ENCODE results near the gene TEAD3.
A peak's percentile ranks its signal among the peaks of the same experiment; 100 is the strongest.

The TEAD3 gene

DNA sequence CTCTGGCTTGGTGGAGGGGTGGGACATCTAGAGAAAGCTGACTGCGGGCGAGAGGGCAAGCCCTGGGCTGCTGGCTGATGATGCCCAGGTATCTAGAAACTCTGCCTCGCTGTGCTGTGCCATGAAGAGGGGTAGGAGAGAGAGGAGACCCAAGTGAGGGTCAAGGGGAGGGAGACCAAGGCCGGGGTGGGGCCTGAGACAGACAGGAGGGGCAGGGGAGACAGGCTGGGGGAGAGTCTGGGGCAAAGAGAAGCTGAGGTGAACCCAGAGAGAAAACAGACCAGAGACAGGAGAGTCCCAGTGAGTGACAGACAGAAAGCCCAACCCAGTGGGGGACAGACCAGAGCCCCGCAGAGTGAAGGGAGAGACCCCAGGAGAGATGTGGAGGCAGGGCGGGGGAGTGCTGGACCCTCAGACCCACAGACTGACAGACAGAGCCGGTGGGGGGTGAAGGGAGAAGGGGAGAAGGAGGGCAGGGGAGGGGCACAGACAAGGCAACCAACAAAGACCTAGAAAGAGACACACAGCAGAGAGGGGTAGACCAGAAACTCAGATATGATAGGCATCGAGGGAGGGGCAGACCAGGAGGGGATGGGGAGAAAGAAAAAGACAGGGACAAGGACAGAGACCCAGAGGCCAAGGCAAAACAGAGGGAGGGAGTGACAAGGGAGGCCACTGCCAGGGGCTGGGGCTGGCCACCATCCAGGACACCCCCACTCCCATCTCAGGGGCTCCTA, 5.9 kb downstream of the TEAD3 start:
- DNase-seq = no peak

DNA sequence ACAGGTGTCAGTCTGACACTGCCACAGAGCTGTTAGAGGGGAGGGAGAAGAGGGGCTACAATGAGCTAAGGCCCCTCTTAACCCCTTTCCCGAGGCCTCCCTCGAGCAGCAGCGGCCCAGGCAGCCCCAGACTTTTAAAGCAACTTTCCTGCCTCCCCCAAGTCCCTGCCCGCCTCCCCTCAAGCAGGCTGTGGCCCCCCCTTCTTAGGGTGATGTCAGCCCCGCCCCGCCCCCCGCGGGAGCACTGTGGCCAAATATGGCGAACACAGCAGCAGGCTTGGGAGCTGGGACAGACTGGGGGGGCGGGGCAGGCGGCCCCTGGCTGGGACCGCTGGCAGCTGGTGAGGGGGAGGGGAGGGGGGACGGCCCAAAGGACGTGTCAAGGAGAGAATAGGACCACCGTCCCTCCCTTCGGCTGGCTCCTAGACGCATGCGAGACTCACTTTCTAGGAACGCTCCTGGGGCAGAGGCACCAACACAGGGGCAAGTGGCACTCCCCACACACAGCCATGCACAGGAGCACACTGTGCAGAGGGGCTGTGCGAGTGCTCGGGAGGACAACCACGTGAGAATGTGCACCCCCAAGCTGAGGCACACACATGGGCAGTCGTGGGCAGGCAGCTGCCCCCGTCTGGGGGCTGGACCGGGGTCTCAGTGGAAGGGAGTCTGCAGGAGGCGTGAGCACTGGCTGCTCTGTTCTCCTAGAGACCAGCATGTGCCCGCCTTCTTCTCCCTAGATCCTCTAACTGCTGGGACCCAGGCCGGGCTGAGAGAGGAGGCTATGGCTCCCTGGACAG, 6.7 kb downstream of the TEAD3 start:
- peak; percentile 54 for DNase-seq

DNA sequence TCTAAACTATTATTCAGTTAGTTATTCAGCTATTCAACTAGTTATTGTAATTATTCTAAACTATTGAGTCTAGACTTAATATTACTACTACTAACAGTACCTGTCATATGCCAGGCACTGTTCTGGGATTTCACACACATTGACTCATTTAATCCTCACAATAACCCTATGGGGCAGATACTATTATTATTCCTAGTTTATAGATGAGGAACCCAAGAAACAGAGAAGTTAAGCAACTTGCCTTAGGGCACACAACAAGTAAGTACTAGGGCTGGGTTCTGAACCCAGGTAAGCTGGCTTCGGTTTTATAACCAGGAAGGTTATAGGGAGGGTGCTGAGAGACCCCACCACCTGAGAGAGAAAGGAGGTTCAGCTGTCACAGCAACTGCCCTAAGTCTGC, 7.8 kb downstream of the TEAD3 start:
- no peak for DNase-seq

DNA sequence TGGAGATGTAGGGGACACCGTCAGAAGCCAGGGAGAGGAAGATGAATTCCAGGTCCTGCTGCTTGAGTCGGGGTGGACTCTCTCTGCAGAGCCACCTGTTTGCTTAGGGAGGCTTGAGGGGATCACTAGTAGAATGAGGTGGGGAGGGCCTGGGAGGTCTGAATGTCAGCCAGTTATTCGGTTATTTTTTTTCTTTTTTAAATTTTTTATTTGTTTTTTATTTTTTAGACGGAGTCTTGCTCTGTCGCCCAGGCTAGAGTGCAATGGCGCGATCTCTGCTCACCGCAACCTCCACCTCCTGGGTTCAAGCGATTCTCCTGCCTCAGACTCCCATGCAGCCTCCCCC, 8.4 kb downstream of the TEAD3 start:
- no peak for DNase-seq

DNA sequence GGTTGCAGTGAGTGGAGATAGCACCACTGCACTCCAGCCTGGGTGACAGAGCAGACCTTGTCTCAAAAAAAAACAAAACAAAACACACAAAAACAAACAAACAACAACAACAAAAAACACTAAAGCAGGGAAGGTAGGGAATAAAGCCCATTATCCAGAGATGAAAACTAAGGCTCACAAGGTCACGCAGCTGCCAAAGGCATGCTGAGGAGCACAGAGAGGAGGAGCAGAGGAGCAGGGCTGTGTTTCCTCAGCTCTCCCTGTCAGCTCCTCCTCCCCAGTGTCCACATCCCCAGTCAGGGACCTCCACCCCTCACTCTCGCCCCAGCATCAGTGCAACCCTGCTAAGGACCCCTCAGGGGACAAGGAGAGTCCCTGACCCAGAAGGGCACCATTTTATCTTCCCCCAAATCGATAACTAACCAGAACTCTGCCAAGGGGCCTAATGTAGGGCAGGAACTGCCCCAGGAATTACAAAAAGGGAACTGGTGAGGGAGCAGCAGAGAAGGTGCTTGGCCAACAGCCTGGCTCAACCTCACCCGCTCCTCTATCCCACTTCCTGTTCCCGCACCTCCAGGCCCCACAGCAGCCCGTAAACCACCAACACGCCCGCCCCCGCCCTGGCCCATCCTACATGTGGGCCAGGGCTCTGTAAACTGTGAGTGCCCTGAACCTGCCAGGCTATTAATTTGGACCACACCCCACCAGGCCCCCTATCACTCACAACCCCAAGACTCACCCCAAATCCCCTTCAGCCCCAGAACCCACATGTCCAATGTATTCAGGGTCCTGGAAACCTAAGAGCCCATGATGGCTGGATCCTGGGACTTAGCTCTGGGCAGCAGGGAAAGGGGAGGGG, 9.0 kb downstream of the TEAD3 start:
- no peak for DNase-seq

DNA sequence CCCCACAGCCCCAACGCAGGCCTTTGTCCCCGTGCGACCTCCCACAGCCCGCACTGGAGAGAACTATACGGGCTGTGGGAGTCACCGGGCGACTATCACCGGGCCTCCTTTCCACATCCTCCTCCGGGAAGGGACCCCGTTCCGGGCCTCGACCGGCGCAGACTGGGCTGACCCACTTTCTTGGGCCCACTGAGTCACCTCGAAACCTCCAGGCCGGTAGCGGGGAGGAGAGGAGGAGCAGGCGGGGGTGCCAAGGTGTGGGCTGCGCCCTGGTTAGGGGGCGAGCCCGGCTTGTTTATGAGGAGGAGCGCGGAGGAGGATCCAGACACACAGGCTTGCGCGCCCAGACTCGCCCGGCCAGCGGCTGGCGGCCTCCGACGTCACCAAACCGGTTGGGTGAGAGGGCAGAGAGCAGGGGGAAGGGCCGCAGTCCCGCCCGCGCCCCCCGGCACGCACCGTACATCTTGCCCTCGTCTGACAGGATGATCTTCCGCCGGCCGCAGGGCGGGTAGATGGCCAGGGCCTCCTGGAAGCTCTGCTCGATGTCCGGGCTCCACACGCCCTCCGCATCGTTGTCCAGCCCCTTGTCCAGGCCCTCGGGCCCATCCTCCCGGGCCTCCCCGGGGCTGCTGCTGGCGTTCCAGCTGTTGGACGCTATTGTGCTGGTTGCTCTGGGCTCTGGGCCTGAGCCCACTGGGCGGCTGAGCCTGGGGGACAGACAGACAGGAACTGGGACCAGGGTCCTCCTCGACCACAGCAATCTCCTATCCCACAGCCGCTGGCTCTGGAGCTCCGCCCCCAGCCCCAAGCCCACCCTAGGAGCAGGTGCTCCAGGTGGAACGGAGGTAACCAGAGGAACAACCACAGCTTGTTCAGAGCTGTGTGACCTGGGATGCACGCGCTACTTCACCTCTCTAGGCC, 10.6 kb downstream of the TEAD3 start:
- no peak for DNase-seq

DNA sequence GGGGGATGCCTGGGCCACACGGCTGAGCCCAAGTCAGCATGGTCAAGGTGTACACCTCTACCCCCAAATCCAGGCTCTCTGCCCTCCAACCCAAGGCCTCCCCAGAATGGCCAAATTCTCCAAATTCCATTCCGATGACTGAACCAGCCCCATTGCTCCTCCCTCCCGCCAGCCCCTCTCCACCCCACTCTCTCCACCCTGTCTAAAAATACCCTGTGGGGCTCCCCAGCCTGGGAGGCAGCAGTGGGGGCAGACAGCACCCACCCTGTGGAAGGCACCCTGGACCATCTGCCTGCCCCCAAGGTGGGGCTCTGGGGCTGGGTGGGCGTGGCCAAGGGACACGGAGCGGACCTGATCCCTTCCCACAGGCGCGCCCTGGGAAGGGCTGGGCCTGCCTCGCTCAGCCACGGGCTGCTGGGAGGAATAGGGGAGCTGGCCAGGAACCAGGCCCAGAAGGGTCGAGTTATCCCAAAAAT, 11.4 kb downstream of the TEAD3 start:
- DNase-seq = no peak

DNA sequence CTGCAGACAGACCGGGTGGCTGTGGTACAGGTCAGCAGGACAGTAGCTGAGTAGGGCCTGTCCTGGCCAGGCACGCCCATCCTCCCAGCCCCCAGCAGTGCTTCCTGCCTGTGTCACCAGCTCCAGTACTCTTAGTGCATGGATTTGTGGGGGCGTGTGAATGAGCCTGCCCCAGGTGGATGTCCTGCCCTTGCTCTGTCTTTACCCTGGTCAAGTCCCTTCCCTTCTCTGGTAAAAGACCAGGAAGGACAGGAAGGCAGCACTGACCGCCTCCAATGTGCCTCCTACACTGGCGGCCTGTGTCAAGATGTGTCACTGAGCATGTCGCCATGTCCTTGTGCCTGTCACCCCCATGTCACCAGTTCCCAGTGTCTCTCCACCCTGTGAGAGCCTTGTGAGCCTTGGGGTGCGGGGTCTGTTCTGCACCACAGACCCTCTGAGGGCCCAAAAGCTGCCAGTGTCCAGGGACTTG, 11.9 kb downstream of the TEAD3 start:
- DNase-seq = no peak

DNA sequence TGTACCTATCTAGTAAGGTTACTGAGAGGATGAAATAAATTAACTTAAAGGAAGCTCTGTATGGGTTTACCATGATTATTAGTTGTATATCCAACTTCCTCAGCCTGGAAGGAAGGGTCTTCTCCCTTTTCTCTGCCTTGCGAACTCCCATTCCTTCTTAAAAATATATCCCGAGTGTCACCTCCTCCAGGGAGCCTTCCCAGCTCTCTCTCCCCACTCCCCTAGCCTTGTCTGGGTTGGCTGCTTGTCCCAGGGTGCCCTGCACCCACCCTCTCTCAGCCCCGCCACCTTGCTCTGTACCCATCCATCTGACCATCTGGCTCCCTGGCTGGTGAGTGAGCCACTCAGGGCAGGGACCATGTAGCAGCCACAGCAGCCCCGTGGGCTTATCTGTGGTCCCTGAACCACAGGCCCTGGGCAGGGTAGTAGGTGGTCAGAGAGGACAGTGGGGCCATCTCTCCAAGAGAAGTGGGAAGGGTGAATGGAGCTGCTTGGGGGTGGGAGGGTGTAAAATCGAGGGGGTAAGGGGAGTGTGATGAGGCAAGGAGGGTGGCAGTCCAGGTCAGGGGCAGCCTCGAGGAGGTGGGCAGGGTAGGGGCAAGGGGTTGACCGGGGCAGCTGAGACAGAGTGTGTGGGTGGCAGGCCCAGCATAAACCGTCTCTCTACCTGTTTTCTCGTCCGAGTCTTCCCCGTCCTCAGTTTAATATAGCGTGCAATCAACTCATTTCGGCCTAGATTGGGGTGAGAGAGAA, 12.8 kb downstream of the TEAD3 start:
- no peak for DNase-seq

DNA sequence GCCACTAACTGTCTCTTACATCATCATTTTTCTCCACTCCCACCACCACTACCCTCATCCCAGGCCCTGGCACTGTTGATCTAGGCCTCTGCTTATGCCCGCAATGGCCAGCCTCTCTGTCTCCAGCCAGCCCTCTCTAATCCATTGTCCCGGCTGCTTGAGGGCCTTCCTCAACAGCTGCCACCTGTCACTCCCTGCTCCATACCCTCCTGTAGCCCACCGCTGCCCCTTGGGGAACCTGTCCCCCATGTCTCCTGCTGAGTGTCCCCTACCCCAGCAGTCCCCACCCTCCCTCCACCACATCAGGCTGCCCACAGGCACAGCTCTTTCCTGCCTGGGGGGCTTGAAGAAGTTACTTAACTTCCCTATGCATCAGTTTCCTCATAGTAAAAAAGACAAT, 13.4 kb downstream of the TEAD3 start:
- DNase-seq = no peak

DNA sequence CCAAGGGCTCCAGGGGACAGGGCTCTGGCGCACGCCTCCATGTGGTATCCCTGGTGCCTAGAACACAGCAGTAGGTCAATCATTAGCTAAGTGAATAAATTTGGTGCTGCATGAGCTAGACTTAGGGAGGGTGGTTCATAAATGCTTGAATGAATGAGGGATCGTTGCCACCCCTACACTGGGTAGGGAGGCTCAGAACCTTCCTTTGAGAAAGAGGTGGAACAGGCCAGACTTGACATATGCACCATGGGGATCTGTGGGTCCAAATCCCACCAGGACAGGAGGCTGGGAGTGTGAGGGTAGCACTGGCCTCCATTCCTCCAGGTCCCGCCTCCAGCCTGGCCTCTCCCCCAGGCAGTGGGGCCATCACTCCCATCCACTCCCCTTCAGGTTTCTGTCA, 13.8 kb downstream of the TEAD3 start:
- no peak for DNase-seq

DNA sequence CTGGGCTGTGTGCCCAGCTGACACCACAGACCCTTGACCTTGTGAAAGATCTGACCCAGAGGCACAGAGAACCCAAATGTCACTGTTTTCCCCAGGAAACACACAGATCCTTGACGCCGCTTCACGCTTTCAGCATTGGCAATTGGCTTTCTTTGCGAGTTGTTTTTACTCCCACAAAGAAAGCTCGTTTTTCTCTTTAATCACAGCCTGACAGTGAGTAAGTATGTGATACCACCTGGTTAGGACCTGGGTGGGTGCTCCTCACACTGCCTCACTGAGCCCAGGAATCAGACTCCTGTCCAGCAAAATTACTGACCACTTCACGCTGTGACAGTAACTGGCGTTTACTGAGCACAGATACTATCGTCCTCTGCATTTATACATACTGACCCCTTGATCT, 15.7 kb downstream of the TEAD3 start:
- no peak for DNase-seq

DNA sequence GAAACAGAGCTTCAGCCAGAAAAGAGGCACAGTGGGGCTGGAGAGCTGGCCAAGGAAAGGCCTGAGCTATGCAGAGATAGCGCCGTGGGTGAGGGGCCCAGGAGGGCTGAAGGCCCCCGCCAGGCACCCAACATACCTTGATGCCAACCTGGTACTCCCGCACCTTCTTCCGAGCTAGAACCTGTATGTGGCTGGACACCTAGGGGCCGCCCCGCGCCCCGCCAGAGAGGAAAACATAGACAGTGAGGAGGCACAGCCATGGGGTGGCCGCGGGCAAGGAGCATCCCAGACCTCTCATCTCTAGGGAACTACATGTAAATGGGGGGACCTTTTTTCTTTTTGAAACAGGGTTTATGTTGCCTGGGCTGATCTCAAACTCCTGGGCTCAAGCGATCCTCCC, 16.7 kb downstream of the TEAD3 start:
- no peak for DNase-seq

DNA sequence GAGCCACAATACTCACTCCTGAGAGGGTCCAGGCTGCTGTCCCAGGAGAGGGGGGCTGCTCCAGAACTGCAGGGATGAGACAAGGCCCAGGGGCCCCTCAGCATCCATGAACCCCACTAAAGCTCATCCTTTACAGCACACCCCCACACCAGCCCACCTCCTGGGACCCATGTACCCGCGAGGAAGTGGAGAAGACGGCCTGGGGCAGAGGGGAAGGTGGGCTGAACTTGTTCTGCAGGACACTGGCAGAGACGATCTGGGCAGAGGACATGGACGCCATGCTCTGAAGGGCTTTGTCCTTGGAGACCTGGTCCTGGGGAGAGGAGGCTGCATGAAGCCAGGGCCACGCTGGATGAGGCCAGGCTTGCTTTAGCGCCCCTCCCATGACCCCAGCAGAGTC, 18.6 kb downstream of the TEAD3 start:
- no peak for DNase-seq

DNA sequence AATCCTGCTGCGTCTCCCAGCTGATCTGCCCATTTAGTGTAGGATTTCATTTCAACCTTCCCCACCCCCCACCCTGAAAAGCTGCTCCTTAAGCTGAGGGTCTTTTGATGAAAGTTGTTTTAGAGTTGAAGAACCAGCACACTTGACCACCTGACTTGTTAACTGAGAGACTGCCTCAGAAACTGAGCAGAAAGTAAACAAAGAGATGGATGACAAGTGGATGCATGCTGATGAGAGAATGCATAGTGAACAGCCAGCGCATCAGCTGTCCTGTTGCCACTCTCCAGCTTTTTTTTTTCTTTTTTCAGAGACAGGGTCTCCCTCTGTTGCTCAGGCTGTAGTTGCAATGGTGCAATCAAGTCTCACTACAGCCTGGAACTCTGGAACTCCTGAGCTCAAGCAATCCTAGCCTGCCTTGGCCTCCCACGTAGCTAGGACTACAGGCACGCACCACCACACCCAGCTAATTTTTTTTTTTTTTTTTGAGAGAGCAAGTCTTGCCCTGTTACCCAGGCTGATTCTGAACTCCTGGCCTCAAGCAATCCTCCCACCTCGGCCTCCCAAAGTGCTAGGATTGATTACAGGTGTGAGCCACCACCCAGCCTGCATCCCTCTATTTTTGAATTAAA, 19.2 kb downstream of the TEAD3 start:
- no peak for DNase-seq

DNA sequence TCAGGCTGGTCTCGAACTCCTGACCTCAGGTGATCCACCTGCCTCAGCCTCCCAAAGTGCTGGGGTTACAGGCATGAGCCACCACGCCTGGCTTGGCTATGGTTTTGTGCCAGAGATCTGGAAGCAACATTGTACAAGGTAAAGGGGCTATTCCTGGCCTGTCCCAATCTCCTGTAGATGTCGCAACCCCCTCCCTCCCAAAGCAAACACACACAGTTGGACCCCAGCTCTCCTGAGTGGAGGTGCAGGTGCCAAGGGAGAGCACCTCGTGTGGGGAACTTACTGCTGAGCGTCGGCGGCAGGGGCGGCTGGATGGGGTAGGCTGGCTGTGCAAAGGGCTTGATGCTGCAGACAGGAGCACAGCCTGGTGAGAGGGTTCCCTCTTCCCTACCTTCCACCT, 19.9 kb downstream of the TEAD3 start:
- DNase-seq = no peak

DNA sequence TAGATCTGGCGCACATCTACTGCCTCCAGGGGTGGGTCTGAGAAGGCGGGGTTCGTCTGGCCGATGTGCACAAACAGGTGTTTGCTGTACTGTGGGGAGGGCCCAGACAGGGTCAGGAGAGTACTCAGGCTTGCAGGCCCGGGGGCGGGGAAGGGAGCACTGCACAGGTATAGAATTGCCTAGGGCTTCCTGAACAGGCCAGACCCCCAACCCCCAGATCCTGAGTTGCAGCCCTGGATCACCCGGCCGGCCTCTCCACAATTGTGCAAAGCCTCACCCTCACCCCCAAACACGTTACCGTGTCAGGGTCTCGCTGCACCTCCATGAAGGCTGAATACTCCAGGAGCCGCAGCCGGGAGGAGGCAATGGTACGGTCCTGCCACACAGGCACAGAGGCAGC, 20.9 kb downstream of the TEAD3 start:
- no peak for DNase-seq

DNA sequence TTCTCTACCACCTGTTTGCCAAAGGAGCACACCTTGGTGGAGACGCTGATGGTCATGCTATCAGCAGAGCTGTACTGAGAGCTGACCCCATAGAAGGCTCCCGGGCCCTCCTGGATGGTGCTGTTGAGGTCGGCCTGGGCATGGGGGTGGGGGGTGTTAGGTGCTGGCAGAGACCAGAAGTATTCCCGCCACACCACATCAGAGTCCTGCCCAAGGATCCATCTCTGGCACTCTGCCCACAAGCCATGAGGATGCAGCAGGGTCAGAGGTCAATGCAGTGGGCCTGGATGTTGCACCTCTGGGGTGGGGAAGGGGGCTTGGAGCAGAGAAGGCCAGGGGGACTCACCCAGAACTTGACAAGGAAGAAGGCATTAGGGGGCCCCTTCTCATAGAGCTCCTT, 21.3 kb downstream of the TEAD3 start:
- DNase-seq = no peak

DNA sequence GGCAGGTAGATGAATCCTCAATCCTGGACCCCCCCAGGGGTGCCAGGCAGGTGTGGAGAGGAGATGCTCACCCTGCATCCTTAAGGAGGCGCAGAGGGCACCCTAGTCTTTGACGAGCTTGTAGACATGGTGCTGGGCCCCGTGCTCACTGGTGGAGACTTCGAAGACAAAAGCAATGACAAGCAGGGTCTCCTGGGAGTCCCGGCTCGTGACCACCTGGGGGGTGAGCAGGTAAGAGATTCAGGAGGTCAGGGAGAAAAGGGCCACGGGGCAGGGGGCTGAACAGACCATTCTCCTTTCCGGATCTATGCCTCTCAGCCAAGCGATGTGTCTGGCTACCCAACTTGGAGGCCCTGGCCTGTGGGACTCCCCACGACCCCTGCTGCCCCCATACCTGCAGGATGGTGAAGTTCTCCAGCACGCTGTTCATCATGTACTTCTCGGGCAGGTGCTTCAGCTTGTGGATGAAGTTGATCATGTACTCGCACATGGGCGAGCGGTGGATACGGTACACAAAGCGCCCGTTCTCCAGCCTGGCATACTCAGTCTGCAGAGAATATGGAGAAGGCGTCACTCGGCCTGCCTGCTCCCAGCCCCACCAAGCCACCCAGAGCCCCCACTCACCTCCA, 21.8 kb downstream of the TEAD3 start:
- DNase-seq = no peak

DNA sequence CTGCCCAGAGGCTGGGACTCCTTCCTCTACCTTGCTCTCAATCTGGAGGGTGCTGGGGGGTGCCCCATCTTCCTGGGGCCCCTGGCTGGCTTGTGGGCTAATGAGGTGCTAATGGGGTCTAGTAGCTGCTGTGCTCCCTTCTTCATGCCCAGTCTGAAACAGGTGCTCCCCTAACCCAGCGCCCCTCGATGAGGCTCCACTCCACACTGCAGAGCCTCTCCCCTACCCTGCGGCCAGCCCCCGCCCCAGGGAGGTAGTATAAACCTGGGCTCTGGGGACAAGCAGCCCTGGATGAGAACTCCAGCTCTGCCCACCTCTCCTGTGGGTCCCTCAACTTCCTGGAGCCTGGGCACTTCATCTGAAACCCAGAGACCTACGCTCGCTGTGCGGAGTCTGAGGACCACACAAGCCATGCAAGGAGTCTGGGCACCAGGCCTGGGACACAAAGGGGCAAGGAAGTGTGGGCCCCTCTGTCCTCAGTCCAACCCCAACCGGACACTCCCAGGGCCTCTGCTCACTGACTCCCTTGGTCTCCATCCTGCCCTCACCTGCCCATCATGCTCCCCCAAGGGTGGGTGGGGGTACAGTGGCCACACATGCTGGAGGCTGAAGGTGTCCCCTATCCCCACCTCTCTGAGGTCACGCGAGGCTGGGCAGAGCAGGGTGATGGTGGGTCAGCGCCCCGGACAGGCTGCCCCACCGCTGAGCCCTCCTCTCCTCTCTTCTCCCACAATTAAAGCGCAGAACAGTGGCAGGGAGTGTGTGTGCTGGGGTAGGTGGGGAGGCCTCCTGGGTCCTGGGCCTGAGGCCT, 22.5 kb downstream of the TEAD3 start:
- DNase-seq = no peak

Measured in NCI-H1694 (cell line).